Endothelial cell of hepatic sinusoid (primary cell): ENCODE results near the gene TEC.

Experiments
- in situ Hi-C: cut with HindIII; loops from 2 replicates; pipeline ENCODE4 v1.10.0; 2017; ENCODE audit warnings: low sequenced_read_pairs

The TEC gene

GRCh38 chr4:48095441-48095840, 174.2 kb downstream of the TEC start:
- in situ Hi-C loops = loop anchor here (5.0 kb wide), 1 partner anchor 68 kb away; no protein-coding TSS in a partner anchor

- in situ Hi-C loops = no loop called here
Measured at GRCh38 chr4:48093991-48094416, 175.6 kb downstream of the TEC start.

GRCh38 chr4:48090621-48091020, 179.0 kb downstream of the TEC start:
- in situ Hi-C loops = no loop called here

GRCh38 chr4:48085821-48086589, 183.6 kb downstream of the TEC start:
- in situ Hi-C loops = no loop called here
